Stimulated activated CD8-positive, alpha-beta memory T cell treated with anti-CD3 and anti-CD28 coated beads, Interleukin-2, amount 100 ng/mL, for 48 hours (primary cell): ENCODE results near the gene OPA3.

Source experiments
- DNase-seq, 2 donors: peaks; one replicate each; pipeline ENCODE4 v3.0.0-alpha.2; 2020; ENCODE audit warnings: low read depth in 2 of 2

The OPA3 gene

GRCh38 chr19:45503909-45504308, 80.7 kb downstream of the OPA3 start:
- no peak for DNase-seq

DNA sequence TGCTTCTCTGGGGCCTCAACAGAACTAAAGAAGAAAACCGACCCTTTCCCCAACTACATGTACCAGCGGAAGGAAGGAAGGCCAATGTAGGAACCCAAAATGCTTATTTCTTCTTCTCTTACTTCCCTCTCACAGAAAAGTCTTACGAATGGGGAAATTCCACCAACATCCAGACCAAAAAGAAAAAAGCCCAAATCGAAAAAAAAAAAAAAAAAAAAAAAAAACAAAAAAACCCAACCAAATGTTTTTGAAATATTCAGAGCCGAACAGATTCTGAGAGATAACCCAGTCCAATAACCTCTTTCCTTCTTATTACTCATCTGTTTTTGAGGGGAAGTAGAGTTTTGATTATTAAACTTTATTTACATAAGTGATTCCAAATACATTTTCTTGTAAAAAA, 82.5 kb downstream of the OPA3 start:
- DNase-seq = no peak

GRCh38 chr19:45501730-45502014, 82.9 kb downstream of the OPA3 start:
- DNase-seq = no peak

DNA sequence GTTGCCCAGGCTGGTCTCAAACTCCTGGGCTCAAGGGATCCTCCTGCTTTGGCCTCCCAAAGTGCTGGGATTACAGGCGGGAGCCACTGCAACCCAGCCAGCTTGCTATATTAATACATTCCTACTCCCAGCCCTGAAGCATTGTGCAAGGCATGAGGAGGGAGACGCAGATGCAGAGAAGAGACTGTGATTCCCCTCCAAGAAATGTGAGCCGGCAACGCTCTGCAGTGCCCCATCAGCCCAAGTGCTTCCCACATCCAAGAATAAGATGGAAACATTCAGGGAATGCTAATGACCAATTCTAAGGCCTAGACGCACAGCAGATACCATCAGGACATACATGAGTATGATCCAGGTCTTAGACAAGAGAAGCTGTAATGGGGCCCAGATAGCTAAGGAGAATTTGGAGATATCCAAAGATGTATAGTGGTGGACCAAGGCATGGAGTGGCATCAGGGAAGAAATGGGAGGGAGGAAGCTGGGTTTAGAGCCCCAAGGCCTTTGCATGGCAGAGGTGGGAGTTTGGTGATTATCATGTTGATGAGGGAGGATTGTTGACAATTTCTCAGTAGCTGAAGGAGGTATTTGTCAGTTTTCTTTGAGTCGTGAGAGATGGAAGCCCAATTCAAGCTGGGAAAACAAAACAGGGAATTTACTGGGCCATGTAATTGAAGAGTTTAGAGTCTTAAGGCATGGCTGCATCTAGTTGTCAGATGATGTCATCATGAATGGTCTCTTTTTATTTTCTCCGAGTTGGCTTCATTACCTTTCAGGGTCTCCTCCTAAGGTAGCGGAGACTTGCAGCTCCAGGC, 83.5 kb downstream of the OPA3 start:
- DNase-seq = no peak

DNA sequence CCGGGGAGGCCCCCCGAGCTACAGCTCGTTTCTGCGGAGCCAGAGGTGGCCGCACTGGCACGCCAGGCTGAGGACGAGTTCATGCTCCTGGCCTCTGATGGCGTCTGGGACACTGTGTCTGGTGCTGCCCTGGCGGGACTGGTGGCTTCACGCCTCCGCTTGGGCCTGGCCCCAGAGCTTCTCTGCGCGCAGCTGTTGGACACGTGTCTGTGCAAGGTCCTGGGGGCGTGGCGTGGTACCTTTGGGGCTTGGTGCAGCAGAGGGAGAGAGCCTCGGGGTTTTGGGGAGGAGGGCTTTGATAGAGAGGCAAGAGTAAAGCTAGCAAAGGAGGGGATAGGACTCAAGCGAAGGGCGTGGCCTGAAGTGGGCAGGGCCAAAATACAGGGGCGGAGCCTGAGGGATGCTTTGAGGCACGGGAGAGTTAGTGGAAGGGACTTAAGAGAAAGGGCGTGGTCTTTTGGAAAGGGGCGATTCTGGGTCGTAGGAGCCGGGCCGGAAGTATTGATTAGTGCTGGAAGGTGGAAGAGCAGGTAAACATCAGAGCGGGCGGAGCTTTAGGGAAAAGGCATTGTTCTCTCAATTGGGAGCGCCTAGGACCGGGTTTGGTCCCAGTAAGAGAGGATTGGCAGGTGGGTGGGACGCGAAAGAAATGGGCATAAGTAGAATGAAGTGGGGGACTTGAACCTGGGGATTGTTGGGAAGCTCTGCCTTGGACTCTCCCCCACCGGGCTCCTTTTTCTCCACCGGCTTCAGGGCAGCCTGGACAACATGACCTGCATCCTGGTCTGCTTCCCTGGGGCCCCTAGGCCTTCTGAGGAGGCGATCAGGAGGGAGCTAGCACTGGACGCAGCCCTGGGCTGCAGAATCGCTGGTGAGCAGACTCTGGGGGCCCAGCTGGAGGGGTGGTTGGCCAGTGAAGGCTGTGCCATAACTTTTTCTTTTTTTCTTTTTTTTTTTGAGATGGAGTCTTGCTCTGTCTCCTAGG, 85.1 kb downstream of the OPA3 start:
- DNase-seq = peak in 1 of 2 donors; percentile 70

DNA sequence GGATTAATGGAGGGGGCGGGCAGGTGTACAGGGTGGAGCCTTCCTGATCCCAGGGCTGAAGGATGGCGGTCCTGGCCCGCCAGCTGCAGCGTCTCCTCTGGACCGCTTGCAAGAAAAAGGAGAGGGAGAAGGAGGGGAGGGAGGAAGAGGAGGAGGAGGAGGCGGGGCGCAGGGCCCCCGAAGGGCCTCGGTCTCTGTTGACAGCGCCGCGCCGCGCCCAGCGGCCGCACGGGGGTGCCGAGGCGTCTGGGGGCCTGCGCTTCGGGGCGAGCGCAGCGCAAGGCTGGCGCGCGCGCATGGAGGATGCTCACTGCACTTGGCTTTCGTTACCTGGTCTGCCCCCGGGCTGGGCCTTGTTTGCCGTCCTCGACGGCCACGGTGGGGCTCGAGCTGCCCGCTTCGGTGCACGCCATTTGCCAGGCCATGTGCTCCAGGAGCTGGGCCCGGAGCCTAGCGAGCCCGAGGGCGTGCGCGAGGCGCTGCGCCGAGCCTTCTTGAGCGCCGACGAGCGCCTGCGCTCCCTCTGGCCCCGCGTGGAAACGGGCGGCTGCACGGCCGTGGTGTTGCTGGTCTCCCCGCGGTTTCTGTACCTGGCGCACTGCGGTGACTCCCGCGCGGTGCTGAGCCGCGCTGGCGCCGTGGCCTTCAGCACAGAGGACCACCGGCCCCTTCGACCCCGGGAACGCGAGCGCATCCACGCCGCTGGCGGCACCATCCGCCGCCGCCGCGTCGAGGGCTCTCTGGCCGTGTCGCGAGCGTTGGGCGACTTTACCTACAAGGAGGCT, 86.0 kb downstream of the OPA3 start, which contains the start of gene PPM1N:
TSS of gene PPM1N (plus strand) at position 33 of the 785 bp plus-strand sequence. CDS start at position 63, 30 bp downstream.
- peak in 1 of 2 donors; percentile 62 for DNase-seq

- DNase-seq = no peak
Observed at GRCh38 chr19:45497791-45498190, 86.8 kb downstream of the OPA3 start.

GRCh38 chr19:45496349-45496953, 88.2 kb downstream of the OPA3 start:
- no peak for DNase-seq

- DNase-seq = no peak
Observed at GRCh38 chr19:45495178-45495577, 89.4 kb downstream of the OPA3 start.

DNA sequence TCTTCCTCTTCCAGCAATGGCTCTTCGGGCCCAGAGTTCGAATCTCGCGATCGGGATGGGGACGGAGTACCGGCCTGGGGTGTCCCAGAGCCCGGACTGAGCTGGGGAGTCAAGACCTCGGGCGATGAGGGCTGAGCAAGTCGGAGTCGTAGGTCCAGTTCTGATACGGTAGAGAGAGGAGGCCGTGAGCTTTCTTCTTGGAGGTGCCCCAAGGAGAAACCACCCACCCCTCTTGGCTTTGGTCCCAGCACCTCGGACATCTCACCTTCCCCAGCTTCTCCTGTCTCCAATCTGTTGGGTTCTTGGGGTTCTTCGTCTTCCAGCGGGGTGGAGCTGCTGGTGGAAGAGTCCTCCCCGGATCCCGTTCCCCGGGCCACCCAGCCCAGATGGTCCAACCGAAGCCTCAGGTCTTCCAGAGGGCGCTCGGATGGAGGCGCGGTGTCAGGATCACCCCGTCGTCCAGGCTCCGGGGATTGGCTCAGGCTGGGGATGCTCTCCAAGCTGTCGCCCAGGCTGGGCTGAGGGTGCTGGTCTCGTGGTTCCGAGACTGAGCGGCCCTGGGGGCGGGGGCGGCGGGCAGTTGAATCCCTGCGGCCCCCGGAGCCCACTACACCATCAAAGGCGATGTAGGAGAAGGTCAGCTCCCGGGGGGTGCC, 90.2 kb downstream of the OPA3 start:
- DNase-seq = no peak

GRCh38 chr19:45492627-45493470, 91.8 kb downstream of the OPA3 start:
- no peak for DNase-seq

- DNase-seq = no peak
Observed at GRCh38 chr19:45492137-45492626, 92.4 kb downstream of the OPA3 start.

- DNase-seq = no peak
Observed at GRCh38 chr19:45489216-45489855, 95.3 kb downstream of the OPA3 start.

GRCh38 chr19:45488708-45489107, 95.9 kb downstream of the OPA3 start:
- DNase-seq = no peak

DNA sequence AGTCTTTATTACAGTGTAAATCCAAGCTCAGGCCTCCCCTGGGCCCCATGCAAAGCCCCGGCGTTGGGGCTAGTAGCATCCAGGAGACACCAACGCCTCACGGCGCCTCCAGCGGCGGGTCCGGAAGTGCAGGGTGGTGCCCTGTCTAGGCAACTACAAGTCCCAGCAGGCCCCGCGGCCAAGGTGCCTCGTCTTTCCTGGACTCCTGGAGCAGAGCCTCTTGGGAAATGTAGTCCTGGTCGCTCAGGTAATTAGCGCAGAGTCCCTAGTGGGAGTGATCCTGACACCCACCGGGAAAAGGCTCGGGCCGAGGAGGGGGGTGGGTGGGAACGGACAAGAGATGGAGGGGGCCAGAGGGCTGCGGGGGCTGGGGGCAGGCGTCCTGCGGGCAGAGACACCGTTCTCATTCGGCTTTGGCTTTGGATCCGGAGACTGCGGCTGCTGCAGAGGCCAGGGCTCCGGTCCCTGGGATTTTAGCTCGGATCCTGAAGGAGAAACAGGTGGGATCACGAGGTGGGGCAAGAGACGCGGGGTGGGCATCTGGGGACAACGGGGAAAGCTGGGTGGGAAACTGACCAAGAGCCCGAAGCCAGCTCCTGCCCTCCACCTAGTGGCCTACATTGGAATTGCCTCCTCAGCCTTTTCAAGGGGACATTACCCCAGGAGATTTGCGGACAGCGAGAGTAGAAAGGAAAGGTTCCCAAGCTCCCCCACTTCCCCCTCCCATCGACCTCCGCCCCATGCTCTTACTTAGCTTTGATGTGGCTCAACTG, 99.1 kb downstream of the OPA3 start:
- peak; percentile 98 to 99 for DNase-seq

DNA sequence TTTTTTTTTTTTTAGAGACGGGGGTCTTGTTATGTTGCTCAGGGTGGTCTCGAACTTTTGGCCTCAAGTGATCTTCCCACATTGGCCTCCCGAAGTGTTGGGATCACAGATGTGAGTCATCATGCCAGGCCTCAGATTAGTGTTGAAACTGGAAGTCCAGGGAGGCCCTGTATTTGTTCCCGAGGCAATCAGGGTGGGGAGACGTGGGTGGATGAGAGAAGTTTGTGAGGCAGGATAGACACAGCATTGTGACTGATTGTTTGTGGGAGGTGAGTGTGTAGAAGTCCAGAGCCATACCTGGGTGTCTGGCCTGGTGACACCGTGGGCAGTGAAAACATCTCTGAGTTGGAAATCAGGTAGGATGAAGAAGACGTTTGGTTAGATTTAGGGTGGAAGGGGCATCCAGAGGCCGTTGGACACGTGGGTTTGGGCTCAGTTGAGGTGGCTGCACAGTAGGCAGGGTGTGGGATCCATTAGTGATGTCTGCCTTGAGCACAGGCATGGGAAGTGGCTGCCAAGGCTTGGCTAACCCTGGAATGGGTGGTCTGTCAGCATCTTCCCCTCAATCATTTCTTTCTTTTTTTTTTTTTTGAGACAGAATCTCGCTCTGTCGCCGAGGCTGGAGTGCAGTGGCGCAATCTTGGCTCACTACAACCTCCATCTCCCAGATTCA, 100.2 kb downstream of the OPA3 start:
- no peak for DNase-seq

DNA sequence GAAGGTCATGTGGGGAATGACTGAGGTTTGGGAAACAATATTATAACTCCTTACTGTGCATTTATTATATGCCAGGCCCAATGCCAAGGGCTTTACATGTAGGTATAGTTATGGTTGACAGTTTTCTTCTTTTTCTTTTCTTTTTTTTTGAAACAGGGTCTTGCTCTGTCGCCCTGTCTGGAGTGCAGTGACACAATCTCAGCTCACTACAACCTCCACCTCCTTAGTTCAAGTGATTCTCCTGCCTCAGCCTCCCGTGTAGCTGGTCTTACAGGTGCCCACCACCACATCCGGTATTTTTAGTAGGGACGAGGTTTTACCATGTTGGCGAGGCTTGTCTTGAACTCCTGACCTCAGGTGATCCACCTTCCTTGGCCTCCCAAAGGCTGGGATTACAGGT, 101.6 kb downstream of the OPA3 start:
- no peak for DNase-seq
